GM12874 (cell line): ENCODE data around the gene ZNF536.

Experiments
- CTCF ChIP-seq: IDR thresholded peaks from 2 replicates; pipeline ENCODE4 v1.5.1; 2011; ENCODE audit warnings: low read depth, mild to moderate bottlenecking, control low read depth, low read length, moderate library complexity; ENCODE audit not compliant: insufficient read depth

The ZNF536 gene

GRCh38 chr19:30471441-30471840 lies 99.3 kb downstream of the ZNF536 start:
- no peak for TF ChIP-seq CTCF

DNA sequence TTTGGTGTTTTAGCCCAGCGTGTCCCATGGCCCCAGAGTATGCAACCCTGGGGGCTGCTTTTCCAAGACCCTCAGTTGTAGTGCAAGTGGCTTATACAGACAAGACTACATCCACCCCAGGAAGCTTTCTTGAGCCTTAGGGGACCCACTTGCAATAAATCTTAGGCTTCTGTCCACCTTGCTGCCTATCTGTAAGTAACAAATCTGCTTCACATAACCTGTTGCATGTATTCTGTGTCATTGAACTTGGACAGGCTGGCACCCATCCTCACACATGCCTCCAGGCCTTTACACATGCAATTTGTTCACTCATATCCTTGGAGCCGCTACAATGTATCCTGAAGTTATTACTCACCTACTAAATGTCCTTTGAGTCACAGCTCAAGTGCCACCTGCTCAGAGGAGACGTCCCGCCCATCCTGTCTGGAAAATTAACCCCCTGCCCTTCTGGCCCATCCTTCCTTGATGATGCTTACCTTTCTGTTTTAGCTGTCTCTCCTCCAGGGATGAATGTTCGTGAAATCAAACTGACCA lies 101.2 kb downstream of the ZNF536 start:
- no peak for TF ChIP-seq CTCF

GRCh38 chr19:30476997-30477396 lies 104.8 kb downstream of the ZNF536 start:
- TF ChIP-seq CTCF: no peak

DNA sequence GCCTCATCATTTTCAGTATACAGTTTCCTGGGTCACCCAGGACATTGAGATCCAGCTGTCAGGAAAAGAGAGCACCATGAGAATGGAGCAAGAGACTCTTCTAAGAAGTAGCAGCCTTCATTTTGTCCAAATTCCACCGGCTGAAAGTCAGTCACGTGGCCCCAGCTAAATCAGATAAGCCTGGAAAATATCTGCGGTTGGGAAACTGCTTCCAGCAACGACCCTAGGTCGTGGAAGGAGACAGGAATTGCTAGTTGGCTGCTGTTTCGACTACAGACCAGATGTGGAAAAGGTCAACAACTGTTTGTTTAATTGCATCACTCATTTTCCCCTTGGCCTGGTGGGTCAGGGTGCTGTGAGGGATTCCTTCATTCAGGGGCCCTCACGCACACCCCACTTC lies 107.0 kb downstream of the ZNF536 start:
- TF ChIP-seq CTCF: no peak

DNA sequence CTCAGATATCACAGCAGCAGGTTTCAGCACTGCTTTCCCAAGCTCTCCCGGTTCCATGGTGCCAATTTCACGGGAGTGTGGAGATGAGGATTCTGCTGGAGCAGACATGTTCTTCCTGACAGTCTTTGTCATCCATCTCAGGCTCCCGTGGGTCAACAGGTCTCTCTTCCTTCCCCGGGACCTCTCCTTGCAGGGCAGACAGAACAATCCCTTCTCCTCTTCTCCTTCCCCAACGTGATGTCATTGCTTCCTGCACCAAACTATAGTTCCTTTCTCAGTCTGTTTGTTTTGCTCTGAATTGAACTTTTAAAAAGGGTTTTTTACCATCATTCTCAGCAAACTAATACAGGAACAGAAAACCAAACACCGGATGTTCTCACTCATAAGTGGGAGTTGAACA lies 107.9 kb downstream of the ZNF536 start:
- no peak for TF ChIP-seq CTCF

- TF ChIP-seq CTCF: no peak
Observed at GRCh38 chr19:30481063-30481462, 108.9 kb downstream of the ZNF536 start.

DNA sequence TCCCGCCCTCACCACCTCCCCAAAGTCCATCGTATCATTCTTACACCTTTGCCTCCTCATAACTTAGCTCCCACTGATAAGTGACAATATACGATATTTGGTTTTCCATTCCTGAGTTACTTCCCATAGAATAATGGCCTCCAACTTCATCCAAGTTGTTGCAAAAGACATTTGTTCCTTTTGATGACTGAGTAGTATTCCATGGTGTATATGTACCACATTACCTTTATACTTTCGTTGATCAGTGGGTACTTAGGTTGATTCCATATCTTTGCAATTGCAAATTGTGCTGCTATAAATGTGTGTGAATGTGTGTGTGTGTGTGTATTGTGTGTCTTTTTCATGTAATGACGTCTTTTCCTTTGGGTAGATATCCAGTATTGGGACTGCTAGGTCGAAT lies 109.6 kb downstream of the ZNF536 start:
- TF ChIP-seq CTCF: no peak
